Epithelial cell of esophagus (primary cell): Measurements from ENCODE around the gene DNMT1.

Experiments
- DNase-seq: peaks from one replicate; pipeline ENCODE4 v3.0.0; 2010; ENCODE audit warnings: low read depth
- H3K4me3 ChIP-seq: 2 replicates; pipeline ENCODE4 v1.5.1; 2011; ENCODE audit warnings: mild to moderate bottlenecking, low read length, control low read depth
- CTCF ChIP-seq: IDR thresholded peaks from 2 replicates; pipeline ENCODE4 v1.5.1; 2011; ENCODE audit warnings: low read depth, mild to moderate bottlenecking, low read length, control low read depth, inconsistent platforms; ENCODE audit not compliant: insufficient read depth; ENCODE audit errors: missing control alignments

The DNMT1 gene

GRCh38 chr19:10226376-10227025, 31.7 kb upstream of the DNMT1 start:
- DNase-seq = no peak
- H3K4me3 ChIP-seq = no peak overlapping the region
- no peak for TF ChIP-seq CTCF

GRCh38 chr19:10226021-10226375, 31.2 kb upstream of the DNMT1 start:
- no peak overlapping the region for H3K4me3 ChIP-seq
- no peak for TF ChIP-seq CTCF
- no peak for DNase-seq

- TF ChIP-seq CTCF = no peak
- no peak for DNase-seq
- H3K4me3 ChIP-seq = no peak overlapping the region
Observed at GRCh38 chr19:10224337-10224736, 29.6 kb upstream of the DNMT1 start.

GRCh38 chr19:10223488-10224213, 28.9 kb upstream of the DNMT1 start:
- TF ChIP-seq CTCF = no peak
- DNase-seq = no peak
- H3K4me3 ChIP-seq = no peak overlapping the region

- no peak for TF ChIP-seq CTCF
- DNase-seq = no peak
- H3K4me3 ChIP-seq = no peak overlapping the region
Observed at GRCh38 chr19:10222201-10222890, 27.6 kb upstream of the DNMT1 start.

GRCh38 chr19:10220695-10221094, 25.9 kb upstream of the DNMT1 start:
- no peak for TF ChIP-seq CTCF
- no peak overlapping the region for H3K4me3 ChIP-seq
- no peak for DNase-seq
